Subcutaneous adipose tissue (tissue), 4 donors: Measurements from ENCODE around the gene GSTM2. TPM values are rescaled to one million over a fixed set of nuclear protein-coding genes. Genes with fewer than 3 reads are reported as not detected.

Experiments
- total RNA-seq, 4 donors: library from RNA; depleted of rRNA; stranded (reverse); fragments of >200 nt; gene quantifications; one replicate each; pipeline ENCODE4 v1.1.0, GENCODE V29; 2016
- TF ChIP-seq, protein P1 (sequence below): fragments of 450-650 bp; IDR thresholded peaks from one replicate; pipeline ENCODE4 v1.5.1; 2016; ENCODE audit warnings: low read depth, mild to moderate bottlenecking, control low read depth, antibody characterized with exemption, moderate library complexity

Gene GSTM2
- total RNA-seq, 4 donors from 2014 or later, result 38.0 to 87.8 (median 58.4) TPM

- TF ChIP-seq, protein P1, sequence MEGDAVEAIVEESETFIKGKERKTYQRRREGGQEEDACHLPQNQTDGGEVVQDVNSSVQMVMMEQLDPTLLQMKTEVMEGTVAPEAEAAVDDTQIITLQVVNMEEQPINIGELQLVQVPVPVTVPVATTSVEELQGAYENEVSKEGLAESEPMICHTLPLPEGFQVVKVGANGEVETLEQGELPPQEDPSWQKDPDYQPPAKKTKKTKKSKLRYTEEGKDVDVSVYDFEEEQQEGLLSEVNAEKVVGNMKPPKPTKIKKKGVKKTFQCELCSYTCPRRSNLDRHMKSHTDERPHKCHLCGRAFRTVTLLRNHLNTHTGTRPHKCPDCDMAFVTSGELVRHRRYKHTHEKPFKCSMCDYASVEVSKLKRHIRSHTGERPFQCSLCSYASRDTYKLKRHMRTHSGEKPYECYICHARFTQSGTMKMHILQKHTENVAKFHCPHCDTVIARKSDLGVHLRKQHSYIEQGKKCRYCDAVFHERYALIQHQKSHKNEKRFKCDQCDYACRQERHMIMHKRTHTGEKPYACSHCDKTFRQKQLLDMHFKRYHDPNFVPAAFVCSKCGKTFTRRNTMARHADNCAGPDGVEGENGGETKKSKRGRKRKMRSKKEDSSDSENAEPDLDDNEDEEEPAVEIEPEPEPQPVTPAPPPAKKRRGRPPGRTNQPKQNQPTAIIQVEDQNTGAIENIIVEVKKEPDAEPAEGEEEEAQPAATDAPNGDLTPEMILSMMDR, result no peak
These were observed 54.1 kb downstream of the GSTM2 start for GRCh38 chr1:109721971-109722370.

DNA sequence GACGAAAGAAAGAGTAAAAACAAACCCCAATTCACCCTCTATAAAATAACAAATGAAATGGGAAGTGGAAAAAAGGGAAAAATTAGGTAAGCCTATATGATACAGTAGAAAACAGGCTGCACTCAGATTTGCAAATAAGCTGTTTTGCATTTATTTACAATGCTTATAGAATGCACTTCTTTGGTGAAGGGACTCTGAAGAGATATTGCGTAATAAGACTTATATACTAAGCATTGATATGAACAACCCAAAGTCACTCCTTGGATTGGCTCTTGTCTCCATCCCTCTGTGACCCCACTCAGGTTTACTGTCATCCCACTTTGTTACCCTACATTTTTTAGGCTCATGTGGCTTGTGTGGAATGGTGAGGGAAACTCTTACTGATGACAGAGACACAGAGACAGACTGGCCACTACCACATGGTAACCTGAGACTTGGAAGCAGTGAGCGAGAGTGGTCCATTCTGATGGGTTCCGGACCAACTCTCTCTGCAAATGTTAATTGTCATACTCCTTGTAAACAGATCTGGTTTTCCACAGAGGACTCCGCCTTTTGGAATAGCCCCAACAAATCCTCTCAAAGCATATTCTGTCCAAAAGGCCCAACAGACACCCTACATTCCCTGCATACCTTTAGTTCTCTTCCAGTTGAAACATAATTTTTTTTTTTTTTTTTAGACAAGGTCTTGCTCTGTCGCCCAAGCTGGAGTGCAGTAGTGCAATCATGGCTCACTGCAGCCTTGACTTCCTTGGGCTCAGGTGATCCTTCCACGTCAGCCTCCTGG lies 55.2 kb downstream of the GSTM2 start:
- TF ChIP-seq, protein P1, result no peak

Other genes starting within 250 kb of the GSTM2 start
- gene PSMA5, start 241.6 kb upstream of the GSTM2 start, total RNA-seq, result 10 to 100 TPM; 15.1 to 46.0 (median 30.3) TPM
- 1 to 10 TPM in 1 of 4 donors, under 1 TPM in 3; 0.22 to 1.3 (median 0.83) TPM for gene SYPL2, start 201.5 kb upstream of the GSTM2 start, total RNA-seq
- 1 to 10 TPM; 2.4 to 3.1 (median 2.8) TPM for gene ATXN7L2, start 184.2 kb upstream of the GSTM2 start, total RNA-seq
- gene CYB561D1, start 174.0 kb upstream of the GSTM2 start, total RNA-seq, result 1 to 10 TPM; 4.0 to 6.6 (median 5.5) TPM
- gene AMIGO1, start 158.3 kb upstream of the GSTM2 start, total RNA-seq, result 1 to 10 TPM; 2.6 to 5.4 (median 3.4) TPM
- gene GPR61, start 128.2 kb upstream of the GSTM2 start, total RNA-seq, result not detected
- gene GNAI3, start 119.4 kb upstream of the GSTM2 start, total RNA-seq, result 1 to 10 TPM; 5.7 to 9.1 (median 7.9) TPM
- not detected for gene GNAT2, start 48.4 kb upstream of the GSTM2 start, total RNA-seq
- gene AMPD2, start 48.2 kb upstream of the GSTM2 start, total RNA-seq, result 10 to 100 TPM; 20.2 to 27.9 (median 25.3) TPM
- 10 to 100 TPM; 16.7 to 35.0 (median 20.9) TPM for gene GSTM4, start 12.0 kb upstream of the GSTM2 start, total RNA-seq
- 10 to 100 TPM in 1 of 4 donors, not detected in 3; 42.7 TPM for gene GSTM1, start 19.8 kb downstream of the GSTM2 start, total RNA-seq
- gene GSTM5, start 44.2 kb downstream of the GSTM2 start, total RNA-seq, result 1 to 10 TPM; 2.8 to 5.7 (median 3.5) TPM
- 10 to 100 TPM; 38.2 to 62.8 (median 45.7) TPM for gene GSTM3, start 73.0 kb downstream of the GSTM2 start, total RNA-seq
- gene EPS8L3, start 95.9 kb downstream of the GSTM2 start, total RNA-seq, result not detected
- 100 to 1,000 TPM in 3 of 4 donors, 10 to 100 TPM in 1; 70.3 to 116 (median 106) TPM for gene CSF1, start 242.8 kb downstream of the GSTM2 start, total RNA-seq